Panc1 (cell line): ENCODE data around the gene SARS1. TPM values are rescaled to one million over a fixed set of nuclear protein-coding genes. Genes with fewer than 3 reads are reported as not detected.
A peak's percentile ranks its signal among the peaks of the same experiment; 100 is the strongest.

Source experiments
- ATAC-seq: fragments of 200-7000 bp; cut with Tn5 transposase; 2 replicates; pipeline ENCODE4 v1.9.1; 2020; ENCODE audit warnings: mild to moderate bottlenecking, moderate library complexity
- BruUV-seq: library from RNA; stranded (reverse); fragments of 400-500 nt; replicated peaks from 2 replicates; lab custom pipeline; 2021; lab: Mats Ljungman, UMichigan
- CTCF ChIA-PET: fragments of 300-600 bp; sonication (Branson Sonifier 250); formaldehyde crosslinking; loops from one replicate; lab custom pipeline; 2022; ENCODE audit warnings: antibody characterized with exemption; lab: Charles Lee
- POLR2A ChIA-PET: fragments of 300-600 bp; sonication (Branson Sonifier 250); formaldehyde crosslinking; loops from one replicate; lab custom pipeline; 2022; ENCODE audit warnings: antibody characterized with exemption; lab: Charles Lee
- DNase-seq: peaks from one replicate; pipeline ENCODE4 v3.0.0-alpha.2; 2010; ENCODE audit warnings: low read depth, low spot score
- H3K27ac ChIP-seq: 2 replicates; pipeline ENCODE4 v1.5.1; 2011; ENCODE audit warnings: mild to moderate bottlenecking, low read length, inconsistent platforms
- H3K27me3 ChIP-seq: fragments of 200-500 bp; sonication (Bioruptor generic); 2 replicates; pipeline ENCODE4 v1.6.0; 2014; ENCODE audit warnings: low read length, inconsistent platforms; ENCODE audit not compliant: control insufficient read depth, insufficient read depth
- H3K36me3 ChIP-seq: fragments of 200-500 bp; sonication (Bioruptor generic); 2 replicates; pipeline ENCODE4 v1.5.1; 2014; ENCODE audit warnings: inconsistent platforms, mild to moderate bottlenecking, low read length, moderate library complexity; ENCODE audit not compliant: control insufficient read depth, insufficient read depth
- H3K4me1 ChIP-seq: 2 replicates; pipeline ENCODE4 v1.5.1; 2011; ENCODE audit warnings: inconsistent platforms, mild to moderate bottlenecking, low read length, moderate library complexity; ENCODE audit not compliant: control insufficient read depth, insufficient read depth
- H3K4me3 ChIP-seq, 2 experiments: 2 replicates each; pipeline ENCODE4 v1.5.1; 2011 to 2012; ENCODE audit warnings: low read depth in 2 of 2, low read length in 2 of 2, mild to moderate bottlenecking in 2 of 2, inconsistent platforms in 1 of 2, moderate library complexity in 1 of 2
- H3K9me3 ChIP-seq: fragments of 200-500 bp; sonication (Bioruptor generic); 2 replicates; pipeline ENCODE4 v1.5.1; 2014; ENCODE audit warnings: low read depth, mild to moderate bottlenecking, inconsistent platforms, low read length, moderate library complexity; ENCODE audit not compliant: control insufficient read depth, insufficient read depth
- POLR2AphosphoS5 ChIP-seq: IDR thresholded peaks from 2 replicates; pipeline ENCODE4 v1.6.1; 2012; ENCODE audit warnings: mild to moderate bottlenecking, low read depth, low read length, moderate library complexity
- SIN3A ChIP-seq: IDR thresholded peaks from 2 replicates; pipeline ENCODE4 v1.6.1; 2012; ENCODE audit warnings: low read depth, mild to moderate bottlenecking, low read length, moderate library complexity, borderline replicate concordance; ENCODE audit not compliant: insufficient read depth
- TCF7L2 ChIP-seq: IDR thresholded peaks from 2 replicates; pipeline ENCODE4 v1.6.1; 2011; ENCODE audit warnings: mild to moderate bottlenecking, low read depth, low read length, inconsistent platforms
- in situ Hi-C: cut with HindIII; loops from 2 replicates; pipeline ENCODE4 v1.10.0; 2016; ENCODE audit warnings: low sequenced_read_pairs, low pct_unique_long_range_greater_than_20kb
- intact Hi-C: fragments of 100-400 bp; cut with micrococcal nuclease; formaldehyde crosslinking; loops from one replicate; pipeline ENCODE4 v1.10.0; 2022; ENCODE audit not compliant: unreplicated experiment
- total RNA-seq: library from RNA; stranded (reverse); gene quantifications from one replicate; pipeline ENCODE4 v1.2.1, GENCODE V29; 2021; ENCODE audit not compliant: unreplicated experiment
- TF ChIP-seq, protein P1 (sequence below), 2 experiments: IDR thresholded peaks; 2 replicates each; pipeline ENCODE4 v1.6.1; 2011 to 2012; ENCODE audit warnings: low read depth in 2 of 2, control low read depth in 1 of 2, low read length in 1 of 2, mild to moderate bottlenecking in 1 of 2, moderate library complexity in 1 of 2; ENCODE audit not compliant: insufficient read depth in 1 of 2
- TF ChIP-seq, protein P2 (sequence below): fragments of 450-650 bp; IDR thresholded peaks from 2 replicates; pipeline ENCODE4 v1.5.1; 2017; ENCODE audit warnings: mild to moderate bottlenecking

Gene SARS1
- total RNA-seq, 1 experiment from 2014 or later, result 115 TPM

DNA sequence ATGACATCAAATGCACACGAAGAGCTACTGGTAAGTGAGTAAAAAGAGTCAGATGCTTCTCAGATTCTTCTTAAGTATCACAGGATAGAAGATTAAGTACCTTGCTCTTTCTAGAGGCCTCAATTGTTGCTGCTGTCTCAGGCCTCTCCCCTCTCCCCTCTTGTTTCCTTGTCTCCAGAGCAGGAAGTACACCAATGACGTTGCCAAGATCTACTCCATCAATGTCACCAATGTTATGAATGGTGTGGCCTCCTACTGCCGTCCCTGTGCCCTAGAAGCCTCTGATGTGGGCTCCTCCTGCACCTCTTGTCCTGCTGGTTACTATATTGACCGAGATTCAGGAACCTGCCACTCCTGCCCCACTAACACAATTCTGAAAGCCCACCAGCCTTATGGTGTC lies 21.3 kb upstream of the SARS1 start:
- CTCF ChIA-PET, result no interaction called here
- H3K9me3 ChIP-seq, result no peaks in the 10 kb centered on the region
- in situ Hi-C loops, result no loop called here
- no peaks in the 10 kb centered on the region for H3K4me1 ChIP-seq
- no peak for TF ChIP-seq SIN3A
- TF ChIP-seq POLR2AphosphoS5, result no peak
- TF ChIP-seq, protein P1, sequence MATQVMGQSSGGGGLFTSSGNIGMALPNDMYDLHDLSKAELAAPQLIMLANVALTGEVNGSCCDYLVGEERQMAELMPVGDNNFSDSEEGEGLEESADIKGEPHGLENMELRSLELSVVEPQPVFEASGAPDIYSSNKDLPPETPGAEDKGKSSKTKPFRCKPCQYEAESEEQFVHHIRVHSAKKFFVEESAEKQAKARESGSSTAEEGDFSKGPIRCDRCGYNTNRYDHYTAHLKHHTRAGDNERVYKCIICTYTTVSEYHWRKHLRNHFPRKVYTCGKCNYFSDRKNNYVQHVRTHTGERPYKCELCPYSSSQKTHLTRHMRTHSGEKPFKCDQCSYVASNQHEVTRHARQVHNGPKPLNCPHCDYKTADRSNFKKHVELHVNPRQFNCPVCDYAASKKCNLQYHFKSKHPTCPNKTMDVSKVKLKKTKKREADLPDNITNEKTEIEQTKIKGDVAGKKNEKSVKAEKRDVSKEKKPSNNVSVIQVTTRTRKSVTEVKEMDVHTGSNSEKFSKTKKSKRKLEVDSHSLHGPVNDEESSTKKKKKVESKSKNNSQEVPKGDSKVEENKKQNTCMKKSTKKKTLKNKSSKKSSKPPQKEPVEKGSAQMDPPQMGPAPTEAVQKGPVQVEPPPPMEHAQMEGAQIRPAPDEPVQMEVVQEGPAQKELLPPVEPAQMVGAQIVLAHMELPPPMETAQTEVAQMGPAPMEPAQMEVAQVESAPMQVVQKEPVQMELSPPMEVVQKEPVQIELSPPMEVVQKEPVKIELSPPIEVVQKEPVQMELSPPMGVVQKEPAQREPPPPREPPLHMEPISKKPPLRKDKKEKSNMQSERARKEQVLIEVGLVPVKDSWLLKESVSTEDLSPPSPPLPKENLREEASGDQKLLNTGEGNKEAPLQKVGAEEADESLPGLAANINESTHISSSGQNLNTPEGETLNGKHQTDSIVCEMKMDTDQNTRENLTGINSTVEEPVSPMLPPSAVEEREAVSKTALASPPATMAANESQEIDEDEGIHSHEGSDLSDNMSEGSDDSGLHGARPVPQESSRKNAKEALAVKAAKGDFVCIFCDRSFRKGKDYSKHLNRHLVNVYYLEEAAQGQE (IDR thresholded peaks at IDR 0.05; ENCODE audit: insufficient read depth in 1 of 2, low read depth in 2 of 2, low read length in 1 of 2), result no peak
- no peak for TF ChIP-seq TCF7L2
- TF ChIP-seq, protein P2, sequence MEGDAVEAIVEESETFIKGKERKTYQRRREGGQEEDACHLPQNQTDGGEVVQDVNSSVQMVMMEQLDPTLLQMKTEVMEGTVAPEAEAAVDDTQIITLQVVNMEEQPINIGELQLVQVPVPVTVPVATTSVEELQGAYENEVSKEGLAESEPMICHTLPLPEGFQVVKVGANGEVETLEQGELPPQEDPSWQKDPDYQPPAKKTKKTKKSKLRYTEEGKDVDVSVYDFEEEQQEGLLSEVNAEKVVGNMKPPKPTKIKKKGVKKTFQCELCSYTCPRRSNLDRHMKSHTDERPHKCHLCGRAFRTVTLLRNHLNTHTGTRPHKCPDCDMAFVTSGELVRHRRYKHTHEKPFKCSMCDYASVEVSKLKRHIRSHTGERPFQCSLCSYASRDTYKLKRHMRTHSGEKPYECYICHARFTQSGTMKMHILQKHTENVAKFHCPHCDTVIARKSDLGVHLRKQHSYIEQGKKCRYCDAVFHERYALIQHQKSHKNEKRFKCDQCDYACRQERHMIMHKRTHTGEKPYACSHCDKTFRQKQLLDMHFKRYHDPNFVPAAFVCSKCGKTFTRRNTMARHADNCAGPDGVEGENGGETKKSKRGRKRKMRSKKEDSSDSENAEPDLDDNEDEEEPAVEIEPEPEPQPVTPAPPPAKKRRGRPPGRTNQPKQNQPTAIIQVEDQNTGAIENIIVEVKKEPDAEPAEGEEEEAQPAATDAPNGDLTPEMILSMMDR, result no peak
- no peaks in the 10 kb centered on the region for H3K27me3 ChIP-seq
- ATAC-seq (no peak), DNase-seq (no peak)
- intact Hi-C loops, result no loop called here
- no peak overlapping the region for H3K27ac ChIP-seq
- no TSS peak for BruUV-seq
- no peak overlapping the region for H3K4me3 ChIP-seq
- H3K36me3 ChIP-seq, result no peaks in the 10 kb centered on the region
- POLR2A ChIA-PET, result no interaction called here

GRCh38 chr1:109193653-109194590 lies 19.8 kb upstream of the SARS1 start:
- Histone ChIP-seq H3K36me3 (no peaks in the 10 kb centered on the region), H3K4me3 (no peak overlapping the region), H3K9me3 (no peaks in the 10 kb centered on the region), H3K4me1 (no peaks in the 10 kb centered on the region; the same call in 1 of the 2 replicates), H3K27me3 (no peaks in the 10 kb centered on the region), H3K27ac (no peak overlapping the region)
- intact Hi-C loops (no loop called here), in situ Hi-C loops (no loop called here)
- ChIA-PET POLR2A (no interaction called here), CTCF (interaction anchor here (0.6 to 0.7 kb wide), 2 partner anchors 20 to 84 kb away, joined by 3 read pairs; partner anchors contain the start of gene SARS1)
- no peak for ATAC-seq
- DNase-seq, result no peak
- no TSS peak for BruUV-seq
- no peak for TF ChIP-seq TCF7L2
- TF ChIP-seq, protein P1 (IDR thresholded peaks at IDR 0.05; ENCODE audit: insufficient read depth in 1 of 2, low read depth in 2 of 2, low read length in 1 of 2), result no peak
- no peak for TF ChIP-seq SIN3A
- TF ChIP-seq, protein P2, result peak; percentile 82
- TF ChIP-seq POLR2AphosphoS5, result no peak
